ENCODE measurements around the gene TENT4A.

DNA sequence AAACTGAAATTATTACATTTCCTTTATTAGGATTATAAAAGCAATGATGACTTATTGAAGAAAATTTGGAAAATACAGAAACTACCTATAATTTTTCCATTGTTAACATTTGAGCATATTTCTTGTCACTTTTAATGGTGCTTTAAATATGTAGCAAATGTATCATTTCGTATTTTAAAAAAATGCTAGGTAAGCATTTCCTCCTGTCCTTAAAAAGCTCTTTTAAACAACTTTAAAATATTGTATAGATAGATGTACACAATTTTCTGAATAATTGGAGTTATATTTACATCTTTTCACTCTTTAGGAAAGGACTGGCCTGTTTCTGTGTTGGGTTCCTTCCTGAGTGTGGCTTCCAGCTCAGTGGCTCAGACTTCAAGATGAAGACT lies 15.6 kb downstream of the TENT4A start:
- no peak for TF ChIP-seq EZH2 (IDR thresholded peaks at IDR 0.05; ENCODE audit: borderline replicate concordance, low read depth, low read length, severe bottlenecking)
- TF ChIP-seq, protein P1, sequence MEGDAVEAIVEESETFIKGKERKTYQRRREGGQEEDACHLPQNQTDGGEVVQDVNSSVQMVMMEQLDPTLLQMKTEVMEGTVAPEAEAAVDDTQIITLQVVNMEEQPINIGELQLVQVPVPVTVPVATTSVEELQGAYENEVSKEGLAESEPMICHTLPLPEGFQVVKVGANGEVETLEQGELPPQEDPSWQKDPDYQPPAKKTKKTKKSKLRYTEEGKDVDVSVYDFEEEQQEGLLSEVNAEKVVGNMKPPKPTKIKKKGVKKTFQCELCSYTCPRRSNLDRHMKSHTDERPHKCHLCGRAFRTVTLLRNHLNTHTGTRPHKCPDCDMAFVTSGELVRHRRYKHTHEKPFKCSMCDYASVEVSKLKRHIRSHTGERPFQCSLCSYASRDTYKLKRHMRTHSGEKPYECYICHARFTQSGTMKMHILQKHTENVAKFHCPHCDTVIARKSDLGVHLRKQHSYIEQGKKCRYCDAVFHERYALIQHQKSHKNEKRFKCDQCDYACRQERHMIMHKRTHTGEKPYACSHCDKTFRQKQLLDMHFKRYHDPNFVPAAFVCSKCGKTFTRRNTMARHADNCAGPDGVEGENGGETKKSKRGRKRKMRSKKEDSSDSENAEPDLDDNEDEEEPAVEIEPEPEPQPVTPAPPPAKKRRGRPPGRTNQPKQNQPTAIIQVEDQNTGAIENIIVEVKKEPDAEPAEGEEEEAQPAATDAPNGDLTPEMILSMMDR (IDR thresholded peaks at IDR 0.05; ENCODE audit: borderline replicate concordance, extremely low read depth, low read length, poor library complexity, severe bottlenecking) = no peak

Measured in DND-41 (cell line).